Ascending aorta (tissue), 2 donors: ENCODE results near the gene GRIN2C. TPM values are rescaled to one million over a fixed set of nuclear protein-coding genes. Genes with fewer than 3 reads are reported as not detected.

ENCODE experiments used
- DNase-seq, 2 donors: peaks; one replicate each; pipeline ENCODE4 v3.0.0-alpha.2; 2019; ENCODE audit warnings: low spot score in 2 of 2
- H3K27ac ChIP-seq, 2 donors: fragments of 200-600 bp; sonication (generic); one replicate each; pipeline ENCODE4 v1.5.1; 2016 to 2017; ENCODE audit warnings: mild to moderate bottlenecking in 1 of 2
- H3K27me3 ChIP-seq: fragments of 200-600 bp; sonication (generic); one replicate; pipeline ENCODE4 v1.5.1; 2017
- H3K36me3 ChIP-seq, 2 donors: fragments of 200-600 bp; sonication (generic); one replicate each; pipeline ENCODE4 v1.5.1; 2016
- H3K4me1 ChIP-seq, 2 donors: fragments of 200-600 bp; sonication (generic); one replicate each; pipeline ENCODE4 v1.5.1; 2016 to 2017; ENCODE audit warnings: mild to moderate bottlenecking in 1 of 2
- H3K4me3 ChIP-seq, 2 donors: fragments of 200-600 bp; sonication (generic); one replicate each; pipeline ENCODE4 v1.5.1; 2016 to 2017; ENCODE audit warnings: mild to moderate bottlenecking in 1 of 2
- H3K9me3 ChIP-seq, 2 donors: fragments of 200-600 bp; sonication (generic); one replicate each; pipeline ENCODE4 v1.5.1; 2016
- CTCF ChIP-seq, 3 experiments: fragments of 200-600 bp in 2 of 3; fragments of 450-650 bp in 1 of 3; sonication (generic) in 2 of 3; IDR thresholded peaks; one replicate each; pipeline ENCODE4 v1.5.1; 2016 to 2019; ENCODE audit warnings: antibody characterized with exemption in 3 of 3, mild to moderate bottlenecking in 1 of 3, moderate library complexity in 1 of 3
- intact Hi-C: fragments of 100-400 bp; cut with DNase I; formaldehyde crosslinking; loops from one replicate; pipeline ENCODE4 v1.15.1; 2023
- total RNA-seq: library from RNA; depleted of rRNA; stranded (reverse); fragments of >200 nt; gene quantifications from one replicate; pipeline ENCODE4 v1.1.0, GENCODE V29; 2016

Gene GRIN2C
- total RNA-seq, 1 donor from 2014 or later = not detected

- intact Hi-C loops = no loop called here
Observed at GRCh38 chr17:74805591-74805991, 54.1 kb downstream of the GRIN2C start.

GRCh38 chr17:74804683-74805082 lies 55.0 kb downstream of the GRIN2C start:
- Histone ChIP-seq H3K4me3 (no peak overlapping the region), H3K9me3 (no peaks in the 10 kb centered on the region), H3K27me3 (no peaks in the 10 kb centered on the region), H3K4me1 (no peaks in the 10 kb centered on the region), H3K36me3 (peaks cover 5 to 12% of the 10 kb centered on the region in 2 donors), H3K27ac (no peak overlapping the region)
- TF ChIP-seq CTCF (IDR thresholded peaks at IDR 0.05) = no peak
- no peak for DNase-seq
- intact Hi-C loops = no loop called here

More at GRCh38 chr17:74805591-74805991, 54.1 kb downstream of the GRIN2C start:
- no peaks in the 10 kb centered on the region for H3K4me1 ChIP-seq
- H3K27ac ChIP-seq = no peak overlapping the region
- TF ChIP-seq CTCF (IDR thresholded peaks at IDR 0.05) = no peak
- no peak for DNase-seq
- H3K4me3 ChIP-seq = no peak overlapping the region
- no peaks in the 10 kb centered on the region for H3K9me3 ChIP-seq
- peaks cover 5 to 7% of the 10 kb centered on the region in 2 donors for H3K36me3 ChIP-seq
- H3K27me3 ChIP-seq = no peaks in the 10 kb centered on the region

- no peaks in the 10 kb centered on the region for H3K9me3 ChIP-seq
- H3K27ac ChIP-seq = no peak overlapping the region
- H3K4me1 ChIP-seq = no peaks in the 10 kb centered on the region
- no peak for TF ChIP-seq CTCF (IDR thresholded peaks at IDR 0.05)
- DNase-seq = no peak
- no peaks in the 10 kb centered on the region for H3K27me3 ChIP-seq
- intact Hi-C loops = no loop called here
- peaks cover 10 to 19% of the 10 kb centered on the region in 2 donors for H3K36me3 ChIP-seq
- no peak overlapping the region for H3K4me3 ChIP-seq
Observed at GRCh38 chr17:74803971-74804370, 55.7 kb downstream of the GRIN2C start.

- H3K36me3 ChIP-seq = peaks cover 13 to 24% of the 10 kb centered on the region in 2 donors
- H3K4me3 ChIP-seq = no peak overlapping the region
- intact Hi-C loops = no loop called here
- no peaks in the 10 kb centered on the region for H3K27me3 ChIP-seq
- no peaks in the 10 kb centered on the region for H3K9me3 ChIP-seq
- no peaks in the 10 kb centered on the region for H3K4me1 ChIP-seq
- DNase-seq = no peak
- TF ChIP-seq CTCF (IDR thresholded peaks at IDR 0.05) = no peak
- no peak overlapping the region for H3K27ac ChIP-seq
Observed at GRCh38 chr17:74803388-74803930, 56.2 kb downstream of the GRIN2C start.

- TF ChIP-seq CTCF (IDR thresholded peaks at IDR 0.05) = no peak
- Histone ChIP-seq H3K9me3 (no peaks in the 10 kb centered on the region), H3K36me3 (peaks cover 21 to 40% of the 10 kb centered on the region in 2 donors), H3K27ac (no peak overlapping the region), H3K27me3 (no peaks in the 10 kb centered on the region), H3K4me3 (no peak overlapping the region), H3K4me1 (no peaks in the 10 kb centered on the region)
- intact Hi-C loops = no loop called here
- no peak for DNase-seq
Observed at GRCh38 chr17:74801896-74802295, 57.8 kb downstream of the GRIN2C start.

- no peaks in the 10 kb centered on the region for H3K4me1 ChIP-seq
- peaks cover 29 to 50% of the 10 kb centered on the region in 2 donors for H3K36me3 ChIP-seq
- no peak for DNase-seq
- intact Hi-C loops = no loop called here
- TF ChIP-seq CTCF (IDR thresholded peaks at IDR 0.05) = no peak
- no peaks in the 10 kb centered on the region for H3K27me3 ChIP-seq
- H3K9me3 ChIP-seq = no peaks in the 10 kb centered on the region
- no peak overlapping the region for H3K27ac ChIP-seq
- H3K4me3 ChIP-seq = no peak overlapping the region
Observed at GRCh38 chr17:74800531-74800930, 59.2 kb downstream of the GRIN2C start.
